Endodermal cell (in vitro differentiated cells): ENCODE results near the gene IQCE. TPM values are rescaled to one million over a fixed set of nuclear protein-coding genes. Genes with fewer than 3 reads are reported as not detected.

Source experiments
- DNase-seq: peaks from one replicate; pipeline ENCODE4 v3.0.0-alpha.2; 2017
- H3K27ac ChIP-seq: 2 replicates; pipeline ENCODE4 v1.5.1; 2013; ENCODE audit warnings: mild to moderate bottlenecking, low read depth, low read length, moderate library complexity
- H3K27me3 ChIP-seq: 2 replicates; pipeline ENCODE4 v1.6.1; 2013; ENCODE audit warnings: mild to moderate bottlenecking, low read length, moderate library complexity; ENCODE audit not compliant: insufficient read depth, control insufficient read depth, poor library complexity, severe bottlenecking
- H3K36me3 ChIP-seq: 2 replicates; pipeline ENCODE4 v1.7.0; 2013; ENCODE audit warnings: mild to moderate bottlenecking, low read length, moderate library complexity; ENCODE audit not compliant: control insufficient read depth, insufficient read depth
- H3K4me1 ChIP-seq: one replicate; pipeline ENCODE4 v1.7.0; 2013; ENCODE audit warnings: low read length; ENCODE audit not compliant: control insufficient read depth, insufficient read depth
- H3K4me3 ChIP-seq: 2 replicates; pipeline ENCODE4 v1.5.1; 2013; ENCODE audit warnings: mild to moderate bottlenecking, low read length, moderate library complexity
- H3K9ac ChIP-seq: 2 replicates; pipeline ENCODE4 v1.6.1; 2013; ENCODE audit warnings: mild to moderate bottlenecking, low read length, moderate library complexity; ENCODE audit not compliant: poor library complexity, severe bottlenecking; ENCODE audit errors: extremely low read depth
- H3K9me3 ChIP-seq: 2 replicates; pipeline ENCODE4 v1.6.1; 2013; ENCODE audit warnings: mild to moderate bottlenecking, low read length, moderate library complexity; ENCODE audit not compliant: control insufficient read depth
- H3K27ac Mint-ChIP-seq: 2 replicates; pipeline ENCODE4 v1.8.0; 2020; ENCODE audit warnings: mixed read lengths
- H3K27me3 Mint-ChIP-seq: 2 replicates; pipeline ENCODE4 v1.8.0; 2021; ENCODE audit warnings: mild to moderate bottlenecking, mixed read lengths; ENCODE audit not compliant: insufficient read depth
- H3K36me3 Mint-ChIP-seq: 2 replicates; pipeline ENCODE4 v1.8.0; 2020; ENCODE audit warnings: low read depth, mixed read lengths
- H3K4me1 Mint-ChIP-seq: 2 replicates; pipeline ENCODE4 v1.8.0; 2020; ENCODE audit warnings: mixed read lengths
- H3K4me3 Mint-ChIP-seq: 2 replicates; pipeline ENCODE4 v1.8.0; 2020; ENCODE audit warnings: mild to moderate bottlenecking, moderate library complexity, mixed read lengths
- H3K9me3 Mint-ChIP-seq: 2 replicates; pipeline ENCODE4 v1.8.0; 2020; ENCODE audit warnings: mild to moderate bottlenecking, mixed read lengths
- CTCF ChIP-seq: fragments of 200-600 bp; sonication (generic); conservative IDR thresholded peaks from 2 replicates; pipeline ENCODE4 v1.5.0; 2021; ENCODE audit warnings: antibody characterized with exemption, mild to moderate bottlenecking
- WGBS, 2 experiments: methylation state at CpG; one replicate each; pipeline versions ENCODE4 v1.1.5 to v1.1.7; 2013; ENCODE audit warnings: missing lambda C conversion rate in 2 of 2, mixed read lengths in 1 of 2; ENCODE audit not compliant: insufficient coverage in 1 of 2, insufficient read length in 1 of 2; 5-methylcytosine and 5-hydroxymethylcytosine counted together
- total RNA-seq, 2 donors: library from RNA; stranded (reverse); fragmentation: NEBNext Ultra II Directional in 1 of 2; extraction: Animal tissue kit (Norgen Biotek cat#: 25700) in 1 of 2; gene quantifications; 2 replicates in 1 of 2; 3 replicates in 1 of 2; pipeline ENCODE4 v1.2.1, GENCODE V29; 2021

The IQCE gene
- total RNA-seq, 2 donors from 2014 or later, result 15.4 to 20.8 TPM

GRCh38 chr7:2520131-2520760, 38.5 kb upstream of the IQCE start:
- no peaks in the 10 kb centered on the region for H3K9me3 Mint-ChIP-seq
- H3K36me3 Mint-ChIP-seq, result no peaks in the 10 kb centered on the region
- H3K27me3 Mint-ChIP-seq, result peaks cover 31% of the 10 kb centered on the region
- 3 to 6% methylated on average over 32 to 37 of the region's 37 CpGs for whole genome bisulfite sequencing, 2 experiments
- H3K4me1 Mint-ChIP-seq, result peaks cover 44% of the 10 kb centered on the region
- TF ChIP-seq CTCF, result peak; percentile 24
- Histone ChIP-seq H3K9ac (no peak overlapping the region), H3K27ac (peak overlapping the region; percentile 58), H3K36me3 (no peaks in the 10 kb centered on the region), H3K4me1 (peaks cover 7% of the 10 kb centered on the region), H3K27me3 (peaks cover 34% of the 10 kb centered on the region), H3K9me3 (no peaks in the 10 kb centered on the region), H3K4me3 (peak overlapping the region; percentile 72)
- DNase-seq, result peak; percentile 77
- peak overlapping the region; percentile 82 for H3K4me3 Mint-ChIP-seq
- H3K27ac Mint-ChIP-seq, result no peak overlapping the region

- DNase-seq, result no peak
- H3K4me3 Mint-ChIP-seq, result peak overlapping the region; percentile 82
These were observed 38.0 kb upstream of the IQCE start for GRCh38 chr7:2520761-2521290.

GRCh38 chr7:2521341-2521745, 37.4 kb upstream of the IQCE start:
- peaks cover 2% of the 10 kb centered on the region for H3K36me3 Mint-ChIP-seq
- WGBS, 2 experiments, result 54% methylated on average over 21 of the region's 21 CpGs; no CpG with 5 or more reads in 1 of the 2 experiments
- no peaks in the 10 kb centered on the region for H3K9me3 Mint-ChIP-seq
- Histone ChIP-seq H3K9ac (no peak overlapping the region), H3K27ac (peak overlapping the region; percentile 69), H3K36me3 (no peaks in the 10 kb centered on the region), H3K9me3 (no peaks in the 10 kb centered on the region), H3K27me3 (peaks cover 34% of the 10 kb centered on the region), H3K4me3 (no peak overlapping the region), H3K4me1 (peaks cover 7% of the 10 kb centered on the region)
- H3K4me3 Mint-ChIP-seq, result peak overlapping the region; percentile 82
- DNase-seq, result no peak
- H3K4me1 Mint-ChIP-seq, result peaks cover 39% of the 10 kb centered on the region
- peaks cover 31% of the 10 kb centered on the region for H3K27me3 Mint-ChIP-seq
- no peak for TF ChIP-seq CTCF
- no peak overlapping the region for H3K27ac Mint-ChIP-seq

More at GRCh38 chr7:2520761-2521290, 38.0 kb upstream of the IQCE start:
- Mint-ChIP-seq H3K4me1 (peaks cover 44% of the 10 kb centered on the region), H3K9me3 (no peaks in the 10 kb centered on the region), H3K36me3 (peaks cover 1% of the 10 kb centered on the region), H3K27ac (no peak overlapping the region), H3K27me3 (peaks cover 31% of the 10 kb centered on the region)
- TF ChIP-seq CTCF, result no peak
- Histone ChIP-seq H3K9me3 (no peaks in the 10 kb centered on the region), H3K4me1 (peaks cover 7% of the 10 kb centered on the region), H3K4me3 (peak overlapping the region; percentile 72), H3K9ac (no peak overlapping the region), H3K27me3 (peaks cover 34% of the 10 kb centered on the region), H3K36me3 (no peaks in the 10 kb centered on the region), H3K27ac (peak overlapping the region; percentile 69)
- 53 to 60% methylated on average over 2 to 11 of the region's 12 CpGs for WGBS, 2 experiments
